M059J (cell line): ENCODE results near the gene PTCD1. TPM values are rescaled to one million over a fixed set of nuclear protein-coding genes. Genes with fewer than 3 reads are reported as not detected.

ENCODE experiments used
- DNase-seq: peaks from one replicate; pipeline ENCODE4 v3.0.0-alpha.2; 2012; ENCODE audit warnings: low read depth
- total RNA-seq: library from RNA; depleted of rRNA; stranded (reverse); fragments of >200 nt; shearing (Covaris generic); gene quantifications from 2 replicates; pipeline ENCODE4 v1.2.3, GENCODE V29; 2014; rRNA removed

PTCD1 gene
- total RNA-seq, 1 experiment from 2014 or later = 5.1 TPM

DNA sequence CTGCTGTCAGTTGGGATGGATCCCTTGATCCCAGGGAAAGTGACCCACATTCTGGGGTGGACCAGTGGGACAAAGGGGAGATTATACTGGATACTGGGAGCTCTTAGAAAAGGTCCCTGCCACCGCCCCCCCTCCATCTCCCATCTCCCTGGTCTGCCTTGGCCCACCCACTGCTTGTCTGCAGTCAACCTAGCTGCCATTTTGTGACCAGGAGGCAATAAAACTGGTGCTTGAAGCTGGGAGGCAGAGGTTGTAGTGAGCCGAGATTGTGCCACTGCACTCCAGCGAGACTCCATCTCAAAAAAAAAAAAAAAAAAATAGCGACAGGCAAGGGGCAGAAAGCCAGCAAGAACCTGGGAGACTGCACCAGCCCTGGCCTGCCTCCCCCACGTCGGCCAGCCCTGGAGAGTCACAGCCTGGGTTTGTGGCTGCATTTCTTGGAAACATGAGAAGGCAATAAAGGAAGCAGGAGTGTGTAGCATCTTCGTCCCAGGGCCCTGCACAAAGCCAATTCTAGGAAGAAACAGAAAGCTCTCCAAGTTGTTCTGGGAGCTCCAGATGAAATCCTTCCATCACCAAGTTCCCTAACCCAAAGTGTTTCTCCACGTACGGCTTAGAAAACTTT, 68.7 kb downstream of the PTCD1 start:
- peak; percentile 89 for DNase-seq

DNA sequence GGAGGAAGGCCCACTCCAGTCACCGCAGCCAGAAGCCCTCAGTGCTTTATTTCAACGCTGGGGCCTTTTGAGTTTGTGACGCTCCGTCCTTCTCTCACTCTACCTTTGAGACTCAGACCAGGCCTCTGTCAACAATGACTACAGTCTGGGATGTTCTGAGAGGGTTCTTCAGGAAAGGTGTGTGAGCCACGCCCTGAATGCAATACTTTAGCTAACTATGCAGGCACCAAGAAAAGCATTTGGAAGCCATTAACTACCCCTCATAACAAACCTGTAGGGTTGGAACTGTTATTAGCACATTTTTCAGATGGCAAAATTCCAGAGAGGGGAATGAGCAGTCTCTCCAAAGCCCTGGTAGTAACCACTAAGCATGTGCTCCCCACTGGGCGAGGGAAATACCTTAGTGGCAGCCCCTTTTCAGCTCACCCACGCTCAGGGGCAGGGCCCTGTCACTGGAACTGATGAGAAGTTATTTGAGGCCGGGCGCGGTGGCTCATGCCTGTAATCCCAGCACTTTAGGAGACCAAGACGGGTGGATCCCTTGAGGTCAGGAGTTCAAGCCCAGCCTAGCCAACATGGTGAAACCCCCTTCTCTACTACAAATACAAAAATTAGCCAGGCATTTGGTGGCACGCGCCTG, 69.7 kb downstream of the PTCD1 start:
- DNase-seq = no peak

Other genes with a start within 250 kb of the PTCD1 start
- gene KPNA7, start 230.7 kb downstream of the PTCD1 start, total RNA-seq = not detected in 2 replicates
- 0.05 and 0.34 TPM in 2 replicates for gene MYH16, start 166.0 kb downstream of the PTCD1 start, total RNA-seq
- 252 and 349 TPM in 2 replicates for gene ARPC1A, start 112.9 kb downstream of the PTCD1 start, total RNA-seq
- gene ARPC1B, start 64.1 kb downstream of the PTCD1 start, total RNA-seq = 566 and 713 TPM in 2 replicates
- 144 and 165 TPM in 2 replicates for gene PDAP1, start 30.2 kb downstream of the PTCD1 start, total RNA-seq
- 144 and 169 TPM in 2 replicates for gene BUD31, start 29.8 kb downstream of the PTCD1 start, total RNA-seq
- gene CPSF4, start 145 bp upstream of the PTCD1 start, total RNA-seq = 23.2 and 34.9 TPM in 2 replicates
- 2,015 and 4,702 TPM in 2 replicates for gene ATP5MF, start 27.4 kb upstream of the PTCD1 start, total RNA-seq
- gene ZNF789, start 34.1 kb upstream of the PTCD1 start, total RNA-seq = 5.6 and 7.6 TPM in 2 replicates
- gene ZNF394, start 61.5 kb upstream of the PTCD1 start, total RNA-seq = 24.0 and 32.0 TPM in 2 replicates
- 12.8 and 19.9 TPM in 2 replicates for gene ZKSCAN5, start 65.9 kb upstream of the PTCD1 start, total RNA-seq
- gene FAM200A, start 113.3 kb upstream of the PTCD1 start, total RNA-seq = 8.6 and 13.3 TPM in 2 replicates
- 54.1 and 55.2 TPM in 2 replicates for gene ZNF655, start 119.8 kb upstream of the PTCD1 start, total RNA-seq
- 0.20 and 0.62 TPM in 2 replicates for gene TMEM225B, start 159.5 kb upstream of the PTCD1 start, total RNA-seq
- 5.7 and 12.3 TPM in 2 replicates for gene ZSCAN25, start 178.1 kb upstream of the PTCD1 start, total RNA-seq
- 0.05 and 0.15 TPM in 2 replicates for gene CYP3A5, start 241.2 kb upstream of the PTCD1 start, total RNA-seq